Colonic mucosa (tissue), 4 donors: ENCODE measurements around the gene ARID3C. TPM values are rescaled to one million over a fixed set of nuclear protein-coding genes. Genes with fewer than 3 reads are reported as not detected.

ENCODE experiments used
- DNase-seq: peaks from one replicate; pipeline ENCODE4 v3.0.0-alpha.2; 2020
- H3K27ac ChIP-seq: fragments of 200-600 bp; one replicate; pipeline ENCODE4 v1.8.0; 2021
- H3K27me3 ChIP-seq: fragments of 200-600 bp; one replicate; pipeline ENCODE4 v1.8.0; 2021
- H3K36me3 ChIP-seq: fragments of 200-600 bp; one replicate; pipeline ENCODE4 v1.8.0; 2021
- H3K4me1 ChIP-seq: fragments of 200-600 bp; one replicate; pipeline ENCODE4 v1.8.0; 2021; ENCODE audit warnings: mild to moderate bottlenecking
- H3K4me3 ChIP-seq: fragments of 200-600 bp; one replicate; pipeline ENCODE4 v1.8.0; 2021
- H3K9ac ChIP-seq, 2 donors: one replicate each; pipeline ENCODE4 v1.7.0; 2013; ENCODE audit warnings: control low read depth in 2 of 2, low read depth in 2 of 2, low read length in 2 of 2
- H3K9me3 ChIP-seq: fragments of 200-600 bp; one replicate; pipeline ENCODE4 v1.8.0; 2021
- intact Hi-C: fragments of 100-400 bp; cut with DNase I; formaldehyde crosslinking; loops from one replicate; pipeline ENCODE4 v1.14.1; 2022
- total RNA-seq, 2 donors: library from RNA; stranded (reverse); fragmentation: NEBNext Ultra II Directional in 1 of 2; extraction: Animal tissue kit (Norgen Biotek cat#: 25700) in 1 of 2; gene quantifications; one replicate each; pipeline ENCODE4 v1.2.1, GENCODE V29; 2021
- TF ChIP-seq, protein P1 (sequence below): fragments of 200-600 bp; IDR thresholded peaks from one replicate; pipeline ENCODE4 v1.8.0; 2022; ENCODE audit warnings: antibody characterized with exemption, mild to moderate bottlenecking
- donor health status: healthy.
- donor health status: DM: no; HTN: no; CAD: no.
- donor health status: DM: no; HTN: no; CAD: no.

ARID3C gene
- total RNA-seq, 2 donors from 2014 or later = not detected

DNA sequence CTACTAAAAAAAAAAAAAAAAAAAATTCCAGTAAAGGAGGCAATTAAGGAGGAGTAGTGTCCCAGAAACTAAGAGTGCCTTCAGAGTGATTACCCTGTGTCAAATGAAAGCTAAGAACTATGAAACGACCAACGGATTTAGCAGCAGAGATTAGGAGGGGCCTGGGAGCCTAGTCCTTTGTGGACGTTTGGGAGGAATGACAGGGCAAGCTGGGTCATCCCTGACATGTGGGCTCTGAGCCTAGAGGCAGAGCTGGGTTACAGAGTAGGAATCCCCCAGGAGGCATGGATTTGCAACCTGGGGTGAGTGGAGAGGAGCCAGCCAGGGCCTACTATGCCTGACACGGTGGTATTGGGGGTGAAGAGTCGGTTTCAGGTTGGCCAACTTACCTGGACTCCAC lies 4.3 kb upstream of the ARID3C start:
- Histone ChIP-seq H3K4me3 (no peak overlapping the region), H3K4me1 (no peaks in the 10 kb centered on the region), H3K36me3 (no peaks in the 10 kb centered on the region), H3K9ac (no peak overlapping the region), H3K9me3 (no peaks in the 10 kb centered on the region), H3K27ac (no peak overlapping the region), H3K27me3 (peaks cover 19% of the 10 kb centered on the region)
- intact Hi-C loops = no loop called here
- no peak for DNase-seq
- TF ChIP-seq, protein P1, sequence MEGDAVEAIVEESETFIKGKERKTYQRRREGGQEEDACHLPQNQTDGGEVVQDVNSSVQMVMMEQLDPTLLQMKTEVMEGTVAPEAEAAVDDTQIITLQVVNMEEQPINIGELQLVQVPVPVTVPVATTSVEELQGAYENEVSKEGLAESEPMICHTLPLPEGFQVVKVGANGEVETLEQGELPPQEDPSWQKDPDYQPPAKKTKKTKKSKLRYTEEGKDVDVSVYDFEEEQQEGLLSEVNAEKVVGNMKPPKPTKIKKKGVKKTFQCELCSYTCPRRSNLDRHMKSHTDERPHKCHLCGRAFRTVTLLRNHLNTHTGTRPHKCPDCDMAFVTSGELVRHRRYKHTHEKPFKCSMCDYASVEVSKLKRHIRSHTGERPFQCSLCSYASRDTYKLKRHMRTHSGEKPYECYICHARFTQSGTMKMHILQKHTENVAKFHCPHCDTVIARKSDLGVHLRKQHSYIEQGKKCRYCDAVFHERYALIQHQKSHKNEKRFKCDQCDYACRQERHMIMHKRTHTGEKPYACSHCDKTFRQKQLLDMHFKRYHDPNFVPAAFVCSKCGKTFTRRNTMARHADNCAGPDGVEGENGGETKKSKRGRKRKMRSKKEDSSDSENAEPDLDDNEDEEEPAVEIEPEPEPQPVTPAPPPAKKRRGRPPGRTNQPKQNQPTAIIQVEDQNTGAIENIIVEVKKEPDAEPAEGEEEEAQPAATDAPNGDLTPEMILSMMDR = no peak

DNA sequence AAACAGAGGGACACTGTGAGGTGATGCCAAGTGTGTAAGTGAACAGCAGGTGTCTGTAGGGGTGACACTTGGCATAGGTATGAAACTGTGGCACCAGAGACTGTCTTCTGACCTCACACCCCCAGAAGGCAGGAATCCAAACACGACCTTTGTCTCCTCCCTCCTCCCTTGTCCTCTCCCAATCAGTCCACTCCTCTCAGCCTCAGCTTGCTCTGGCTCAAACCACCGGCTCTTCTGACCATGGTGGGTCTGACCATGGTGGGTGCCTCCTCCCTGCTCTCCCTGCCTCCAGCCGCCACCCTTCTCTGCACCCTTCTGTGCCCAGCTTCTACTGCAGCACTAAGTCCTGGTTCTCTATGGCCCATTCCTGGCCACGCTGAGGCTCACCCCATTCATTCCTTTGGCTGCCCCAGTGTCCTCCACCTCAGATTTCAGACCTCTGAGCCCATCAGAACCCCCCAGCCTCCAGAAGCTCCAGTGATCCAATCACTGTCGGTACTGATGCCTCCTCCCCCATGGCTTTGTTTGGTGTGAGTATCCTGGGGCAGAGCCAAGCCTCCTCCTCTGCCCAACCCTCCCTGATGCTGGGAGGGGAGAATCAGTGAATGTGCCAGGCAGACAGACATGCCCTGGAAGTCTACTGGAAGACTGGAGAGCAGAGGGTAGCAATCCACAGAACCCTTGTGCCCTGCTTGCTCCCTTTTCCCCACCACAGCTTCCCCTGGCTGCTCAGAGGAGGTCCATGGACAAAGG lies 1.7 kb upstream of the ARID3C start:
- H3K9ac ChIP-seq = peak overlapping the region in 1 of 2 donors; percentile 43
- TF ChIP-seq, protein P1 = no peak
- no peak overlapping the region for H3K27ac ChIP-seq
- intact Hi-C loops = no loop called here
- no peaks in the 10 kb centered on the region for H3K36me3 ChIP-seq
- H3K4me1 ChIP-seq = no peaks in the 10 kb centered on the region
- no peak overlapping the region for H3K4me3 ChIP-seq
- H3K27me3 ChIP-seq = peaks cover 45% of the 10 kb centered on the region
- no peaks in the 10 kb centered on the region for H3K9me3 ChIP-seq
- DNase-seq = no peak

DNA sequence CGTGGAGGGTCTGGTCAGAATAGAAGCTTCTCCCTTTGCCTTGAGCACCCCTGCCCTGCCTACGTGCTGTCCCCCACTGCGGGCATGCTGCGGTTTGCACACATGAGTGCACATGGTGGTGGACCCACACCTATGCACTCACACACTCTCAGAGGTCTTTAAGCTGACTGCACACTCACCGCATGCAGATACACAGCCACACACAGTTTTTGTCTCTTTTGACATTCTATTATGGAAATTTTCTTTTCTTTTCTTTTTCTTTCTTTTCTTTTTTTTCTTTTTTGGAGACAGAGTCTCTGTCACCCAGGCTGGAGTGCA lies 584 bp upstream of the ARID3C start:
- Histone ChIP-seq H3K4me1 (no peaks in the 10 kb centered on the region), H3K36me3 (no peaks in the 10 kb centered on the region), H3K27me3 (peaks cover 55% of the 10 kb centered on the region), H3K27ac (no peak overlapping the region), H3K9me3 (no peaks in the 10 kb centered on the region), H3K9ac (peak overlapping the region in 1 of 2 donors; percentile 14), H3K4me3 (no peak overlapping the region)
- TF ChIP-seq, protein P1 = no peak
- no peak for DNase-seq
- intact Hi-C loops = no loop called here

DNA sequence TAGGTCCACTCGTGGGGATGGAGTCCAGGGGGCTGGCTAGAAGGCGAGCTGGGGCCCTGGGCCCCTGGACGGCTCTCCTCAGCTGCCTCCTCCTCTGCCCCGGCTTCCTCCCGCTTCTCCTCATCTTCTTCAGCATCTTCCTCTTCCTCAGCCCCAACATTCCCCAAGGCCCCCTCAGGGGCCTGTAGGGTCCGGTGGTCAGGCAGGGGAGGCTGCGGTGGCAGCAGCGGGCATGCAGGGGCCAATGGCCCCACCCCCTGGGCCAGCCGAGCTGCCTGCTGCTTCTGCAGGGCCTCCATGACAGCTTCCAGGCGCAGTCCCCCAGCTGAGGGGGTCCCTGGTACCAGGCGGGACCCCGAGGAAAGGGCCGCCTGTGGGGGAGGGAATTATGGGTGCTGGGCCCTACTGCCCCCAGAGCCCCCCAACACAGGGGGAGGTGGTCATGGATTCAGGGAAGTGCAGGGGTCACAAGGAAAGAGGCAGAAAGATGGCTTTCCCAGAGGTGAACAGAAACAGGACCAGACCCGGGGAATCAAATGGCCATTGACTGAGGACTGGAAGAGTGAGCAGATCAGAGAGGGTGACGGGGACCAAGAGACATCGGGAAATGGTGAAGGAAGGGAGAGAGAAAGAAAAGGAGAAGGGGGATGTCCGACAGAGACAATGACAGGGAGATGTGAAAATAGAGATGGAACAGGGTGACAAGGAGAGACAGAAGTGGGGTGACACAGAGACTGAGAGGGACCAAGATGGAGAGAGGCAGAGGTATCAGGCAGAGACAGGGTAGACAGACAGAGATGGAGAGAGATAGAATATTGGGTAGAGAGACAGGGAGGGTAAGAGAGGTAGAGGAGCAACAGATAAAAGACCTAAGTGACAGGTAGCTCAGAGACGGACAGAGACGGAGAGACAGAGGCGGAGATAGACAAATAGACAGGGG lies 880 bp downstream of the ARID3C start:
- Histone ChIP-seq H3K9me3 (no peaks in the 10 kb centered on the region), H3K27me3 (peaks cover 69% of the 10 kb centered on the region), H3K27ac (no peak overlapping the region), H3K9ac (peak overlapping the region in 1 of 2 donors; percentile 40), H3K36me3 (no peaks in the 10 kb centered on the region), H3K4me1 (no peaks in the 10 kb centered on the region), H3K4me3 (peak overlapping the region; percentile 33)
- TF ChIP-seq, protein P1 = no peak
- intact Hi-C loops = no loop called here
- no peak for DNase-seq

DNA sequence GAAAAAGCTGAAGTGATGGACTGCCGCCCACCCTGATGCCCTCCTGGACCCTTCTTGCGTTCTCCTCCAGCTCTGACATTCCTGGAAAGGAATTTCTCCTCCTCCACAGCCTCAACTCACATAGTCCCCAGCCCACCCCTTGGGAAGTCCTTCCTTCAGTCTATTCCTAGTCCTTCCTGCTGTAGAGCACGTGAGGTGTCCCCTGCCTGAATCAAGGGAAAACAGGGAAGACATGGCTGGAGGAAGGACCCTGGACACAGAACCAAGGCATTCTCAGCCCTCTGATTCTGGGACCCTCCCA lies 3.7 kb downstream of the ARID3C start:
- H3K27ac ChIP-seq = no peak overlapping the region
- peaks cover 79% of the 10 kb centered on the region for H3K27me3 ChIP-seq
- H3K4me1 ChIP-seq = no peaks in the 10 kb centered on the region
- no peak overlapping the region for H3K4me3 ChIP-seq
- H3K9me3 ChIP-seq = no peaks in the 10 kb centered on the region
- TF ChIP-seq, protein P1 = no peak
- H3K36me3 ChIP-seq = no peaks in the 10 kb centered on the region
- no peak overlapping the region for H3K9ac ChIP-seq
- DNase-seq = no peak
- intact Hi-C loops = no loop called here
